Measurements from ENCODE around the gene RALGAPB. TPM values are rescaled to one million over a fixed set of nuclear protein-coding genes. Genes with fewer than 3 reads are reported as not detected.
A peak's percentile ranks its signal among the peaks of the same experiment; 100 is the strongest.
"Not testable (repeated sequence)": the region's sequence is repeated elsewhere in the genome, so short reads cannot be mapped to it uniquely, and the experiment has no call there.

Gene RALGAPB
- 24.3 TPM for polyA plus RNA-seq (2013, experiment 1 of 2; ENCODE audit: insufficient read length)
- 23.1 TPM for polyA plus RNA-seq (2013, experiment 2 of 2; ENCODE audit: insufficient read length)

- peak; percentile 97 for DNase-seq
Observed at GRCh38 chr20:38472513-38473366, at the start of gene RALGAPB. TSS of gene RALGAPB (plus strand) at chr20:38472843. CDS start at chr20:38488433, 15,590 bp downstream.

GRCh38 chr20:38423541-38423940, 49.1 kb upstream of the RALGAPB start:
- no peak for DNase-seq

GRCh38 chr20:38424401-38424800, 48.2 kb upstream of the RALGAPB start:
- no peak for DNase-seq

- peak; percentile 91 for DNase-seq
Observed at GRCh38 chr20:38426006-38426897, 46.4 kb upstream of the RALGAPB start.

- no peak for DNase-seq
Observed at GRCh38 chr20:38427655-38428023, 45.0 kb upstream of the RALGAPB start.

GRCh38 chr20:38428800-38429199, 43.8 kb upstream of the RALGAPB start:
- no peak for DNase-seq

- DNase-seq = no peak
Observed at GRCh38 chr20:38429301-38429700, 43.3 kb upstream of the RALGAPB start.

GRCh38 chr20:38430679-38431325, 41.8 kb upstream of the RALGAPB start:
- no peak for DNase-seq

- no peak for DNase-seq
Observed at GRCh38 chr20:38432292-38432691, 40.4 kb upstream of the RALGAPB start.

- not testable (repeated sequence) for DNase-seq
Observed at GRCh38 chr20:38432870-38433269, 39.8 kb upstream of the RALGAPB start.

- DNase-seq = no peak
Observed at GRCh38 chr20:38433304-38433972, 39.2 kb upstream of the RALGAPB start.

GRCh38 chr20:38434301-38434741, 38.3 kb upstream of the RALGAPB start:
- peak; percentile 8 for DNase-seq

- peak; percentile 93 for DNase-seq
Observed at GRCh38 chr20:38434770-38435554, 37.7 kb upstream of the RALGAPB start, which contains the start of gene SNHG17. TSS of gene SNHG17 (minus strand) at chr20:38435328.

GRCh38 chr20:38435555-38435939, 37.1 kb upstream of the RALGAPB start:
- DNase-seq = peak; percentile 69

- no peak for DNase-seq
Observed at GRCh38 chr20:38437796-38438195, 34.8 kb upstream of the RALGAPB start.

GRCh38 chr20:38441110-38441509, 31.5 kb upstream of the RALGAPB start:
- DNase-seq = not testable (repeated sequence)

GRCh38 chr20:38441916-38442315, 30.7 kb upstream of the RALGAPB start:
- no peak for DNase-seq

- DNase-seq = no peak
Observed at GRCh38 chr20:38445381-38445796, 27.3 kb upstream of the RALGAPB start.

GRCh38 chr20:38445901-38446425, 26.7 kb upstream of the RALGAPB start:
- no peak for DNase-seq

GRCh38 chr20:38446441-38447209, 26.0 kb upstream of the RALGAPB start:
- DNase-seq = peak; percentile 94

Measured in fibroblast of skin of abdomen (primary cell).